GM12872 (cell line): Measurements from ENCODE around the gene PHACTR1.

Experiments used
- TF ChIP-seq, protein P1 (sequence below): IDR thresholded peaks from 3 replicates; pipeline ENCODE4 v1.5.1; 2011; ENCODE audit warnings: low read depth, mild to moderate bottlenecking, low read length, moderate library complexity; ENCODE audit not compliant: insufficient read depth

PHACTR1 gene

GRCh38 chr6:12849809-12850198 is 133.2 kb downstream of the PHACTR1 start:
- TF ChIP-seq, protein P1, sequence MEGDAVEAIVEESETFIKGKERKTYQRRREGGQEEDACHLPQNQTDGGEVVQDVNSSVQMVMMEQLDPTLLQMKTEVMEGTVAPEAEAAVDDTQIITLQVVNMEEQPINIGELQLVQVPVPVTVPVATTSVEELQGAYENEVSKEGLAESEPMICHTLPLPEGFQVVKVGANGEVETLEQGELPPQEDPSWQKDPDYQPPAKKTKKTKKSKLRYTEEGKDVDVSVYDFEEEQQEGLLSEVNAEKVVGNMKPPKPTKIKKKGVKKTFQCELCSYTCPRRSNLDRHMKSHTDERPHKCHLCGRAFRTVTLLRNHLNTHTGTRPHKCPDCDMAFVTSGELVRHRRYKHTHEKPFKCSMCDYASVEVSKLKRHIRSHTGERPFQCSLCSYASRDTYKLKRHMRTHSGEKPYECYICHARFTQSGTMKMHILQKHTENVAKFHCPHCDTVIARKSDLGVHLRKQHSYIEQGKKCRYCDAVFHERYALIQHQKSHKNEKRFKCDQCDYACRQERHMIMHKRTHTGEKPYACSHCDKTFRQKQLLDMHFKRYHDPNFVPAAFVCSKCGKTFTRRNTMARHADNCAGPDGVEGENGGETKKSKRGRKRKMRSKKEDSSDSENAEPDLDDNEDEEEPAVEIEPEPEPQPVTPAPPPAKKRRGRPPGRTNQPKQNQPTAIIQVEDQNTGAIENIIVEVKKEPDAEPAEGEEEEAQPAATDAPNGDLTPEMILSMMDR, result no peak

DNA sequence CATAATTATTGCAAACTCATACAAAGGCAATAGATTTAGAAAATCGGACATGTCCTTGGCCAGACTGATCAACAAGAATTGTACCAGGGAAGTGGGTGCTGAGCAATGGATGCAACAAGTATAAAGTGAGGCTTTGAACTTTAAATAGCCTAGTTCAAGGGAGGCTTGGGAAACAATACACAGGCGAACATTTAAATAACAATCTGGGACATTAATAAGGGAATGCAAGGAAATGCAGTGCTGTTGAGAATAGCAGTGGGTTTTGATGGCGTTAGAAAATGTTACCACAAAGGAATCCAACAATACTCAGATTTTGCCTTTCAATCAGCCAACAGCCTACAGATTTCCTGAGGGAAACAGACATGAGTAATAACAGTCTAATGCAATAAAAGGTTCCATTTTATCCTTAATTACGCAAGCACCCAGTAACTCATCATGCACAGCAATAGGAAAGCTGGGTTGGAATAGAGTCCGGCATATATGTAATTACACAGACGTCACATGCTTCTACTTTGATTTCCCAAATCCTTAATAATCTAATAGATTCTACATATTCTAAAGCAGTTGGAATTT is 134.6 kb downstream of the PHACTR1 start:
- TF ChIP-seq, protein P1, result no peak

DNA sequence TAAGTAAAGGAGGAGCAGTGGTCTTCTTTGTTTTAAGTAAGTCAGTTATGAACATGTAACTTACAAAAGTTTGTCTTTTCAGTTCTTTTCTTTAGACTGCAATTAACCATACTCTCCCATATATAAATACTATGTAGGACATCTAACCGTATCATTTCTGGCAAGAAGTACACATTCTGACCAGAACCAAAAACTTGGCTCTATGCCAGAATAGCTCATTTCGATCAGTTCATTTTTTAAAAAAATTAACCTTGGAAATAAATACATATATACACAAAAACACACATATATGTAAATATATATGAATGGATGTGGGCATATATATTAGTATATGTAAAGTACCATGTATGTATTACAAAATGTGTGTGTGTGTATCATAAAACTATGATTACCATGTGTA is 145.0 kb downstream of the PHACTR1 start:
- TF ChIP-seq, protein P1, result no peak

- TF ChIP-seq, protein P1, result no peak
Measured at GRCh38 chr6:12865117-12865516, 148.6 kb downstream of the PHACTR1 start.

DNA sequence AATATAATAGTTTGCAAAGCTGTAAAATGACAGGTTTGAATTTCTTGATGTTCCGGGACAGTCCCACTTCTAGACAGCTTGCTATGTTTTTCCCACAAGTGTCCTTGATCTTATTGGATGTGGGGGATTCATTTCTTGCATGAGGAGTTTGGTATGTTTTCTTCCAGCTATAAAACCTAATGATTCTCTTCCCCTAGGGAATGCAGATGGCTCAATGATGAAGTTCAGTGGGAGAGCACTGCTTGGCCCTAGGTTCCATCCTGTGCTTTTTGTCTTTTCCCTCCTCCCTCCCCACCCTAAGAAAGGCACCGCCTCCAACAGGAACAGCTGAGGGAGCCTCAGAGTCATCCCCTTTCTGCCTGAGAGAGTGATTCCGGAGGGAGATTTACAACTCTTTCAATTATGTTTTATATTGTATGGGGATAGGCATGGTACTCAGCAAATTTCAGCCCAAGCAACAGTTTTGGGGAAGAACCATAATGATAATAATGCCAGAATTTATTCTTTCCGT is 149.2 kb downstream of the PHACTR1 start:
- TF ChIP-seq, protein P1, result no peak

GRCh38 chr6:12866422-12867029 is 150.0 kb downstream of the PHACTR1 start:
- TF ChIP-seq, protein P1, result no peak

GRCh38 chr6:12869816-12870432 is 153.4 kb downstream of the PHACTR1 start:
- TF ChIP-seq, protein P1, result no peak
